ENCODE measurements around the gene MEGF11. TPM values are rescaled to one million over a fixed set of nuclear protein-coding genes. Genes with fewer than 3 reads are reported as not detected.

Gene MEGF11
- total RNA-seq, 1 donor: under 0.01 TPM

- TF ChIP-seq CTCF (IDR thresholded peaks at IDR 0.05; ENCODE audit: insufficient read depth, low read depth, low read length): no peak
- H3K4me3 ChIP-seq (ENCODE audit: low read depth, low read length): no peak overlapping the region
- DNase-seq (ENCODE audit: low read depth): no peak
These were observed 305.2 kb downstream of the MEGF11 start for GRCh38 chr15:65948383-65948782.

- TF ChIP-seq CTCF (IDR thresholded peaks at IDR 0.05; ENCODE audit: insufficient read depth, low read depth, low read length): no peak
- H3K4me3 ChIP-seq (ENCODE audit: low read depth, low read length): no peak overlapping the region
- DNase-seq (ENCODE audit: low read depth): no peak
These were observed 306.5 kb downstream of the MEGF11 start for GRCh38 chr15:65947041-65947440.

GRCh38 chr15:65945616-65946015 is 307.9 kb downstream of the MEGF11 start:
- DNase-seq (ENCODE audit: low read depth): no peak
- TF ChIP-seq CTCF (IDR thresholded peaks at IDR 0.05; ENCODE audit: insufficient read depth, low read depth, low read length): no peak
- H3K4me3 ChIP-seq (ENCODE audit: low read depth, low read length): no peak overlapping the region

GRCh38 chr15:65944404-65944803 is 309.1 kb downstream of the MEGF11 start:
- no peak for DNase-seq (ENCODE audit: low read depth)
- no peak overlapping the region for H3K4me3 ChIP-seq (ENCODE audit: low read depth, low read length)
- TF ChIP-seq CTCF (IDR thresholded peaks at IDR 0.05; ENCODE audit: insufficient read depth, low read depth, low read length): no peak

GRCh38 chr15:65942436-65942835 is 311.1 kb downstream of the MEGF11 start:
- H3K4me3 ChIP-seq (ENCODE audit: low read depth, low read length): no peak overlapping the region
- DNase-seq (ENCODE audit: low read depth): no peak
- no peak for TF ChIP-seq CTCF (IDR thresholded peaks at IDR 0.05; ENCODE audit: insufficient read depth, low read depth, low read length)

GRCh38 chr15:65940618-65940909 is 313.0 kb downstream of the MEGF11 start:
- no peak for DNase-seq (ENCODE audit: low read depth)
- TF ChIP-seq CTCF (IDR thresholded peaks at IDR 0.05; ENCODE audit: insufficient read depth, low read depth, low read length): no peak

GRCh38 chr15:65939901-65940617 is 313.5 kb downstream of the MEGF11 start:
- no peak for TF ChIP-seq CTCF (IDR thresholded peaks at IDR 0.05; ENCODE audit: insufficient read depth, low read depth, low read length)
- no peak overlapping the region for H3K4me3 ChIP-seq (ENCODE audit: low read depth, low read length)
- DNase-seq (ENCODE audit: low read depth): peak; percentile 42

More at GRCh38 chr15:65940618-65940909, 313.0 kb downstream of the MEGF11 start:
- H3K4me3 ChIP-seq (ENCODE audit: low read depth, low read length): no peak overlapping the region

Measured in fibroblast of villous mesenchyme (primary cell).